Lower lobe of right lung (tissue), 2 donors: Measurements from ENCODE around the gene DGCR2. TPM values are rescaled to one million over a fixed set of nuclear protein-coding genes. Genes with fewer than 3 reads are reported as not detected.

Experiments
- ATAC-seq, 2 donors: fragments of 200-7000 bp; cut with Tn5 transposase; one replicate each; pipeline ENCODE4 v1.9.1; 2020 to 2022; ENCODE audit warnings: mild to moderate bottlenecking in 2 of 2, moderate library complexity in 2 of 2
- DNase-seq: peaks from one replicate; pipeline ENCODE4 v3.0.0-alpha.2; 2020
- H3K27ac ChIP-seq: fragments of 200-600 bp; one replicate; pipeline ENCODE4 v1.8.0; 2022
- H3K27me3 ChIP-seq: fragments of 200-600 bp; one replicate; pipeline ENCODE4 v1.8.0; 2022; ENCODE audit warnings: low read depth
- H3K36me3 ChIP-seq: fragments of 200-600 bp; one replicate; pipeline ENCODE4 v1.8.0; 2022; ENCODE audit warnings: mild to moderate bottlenecking
- H3K4me1 ChIP-seq: fragments of 200-600 bp; one replicate; pipeline ENCODE4 v1.8.0; 2022
- H3K4me3 ChIP-seq: fragments of 200-600 bp; one replicate; pipeline ENCODE4 v1.8.0; 2022; ENCODE audit warnings: mild to moderate bottlenecking
- H3K9me3 ChIP-seq: fragments of 200-600 bp; one replicate; pipeline ENCODE4 v1.8.0; 2022
- intact Hi-C: fragments of 100-400 bp; cut with DNase I; formaldehyde crosslinking; loops from one replicate; pipeline ENCODE4 v1.11.0; 2022
- total RNA-seq: library from RNA; stranded (reverse); fragmentation: NEBNext Ultra II Directional; extraction: Animal tissue kit (Norgen Biotek cat#: 25700); gene quantifications from one replicate; pipeline ENCODE4 v1.2.1, GENCODE V29; 2021
- TF ChIP-seq, protein P1 (sequence below): fragments of 200-600 bp; IDR thresholded peaks from one replicate; pipeline ENCODE4 v1.8.0; 2022; ENCODE audit warnings: antibody characterized with exemption, mild to moderate bottlenecking
- donor health status: DM: no; HTN: yes; CAD: no; lungs with severe emphysema.

Gene DGCR2
- total RNA-seq, 1 donor from 2014 or later, result 62.9 TPM

DNA sequence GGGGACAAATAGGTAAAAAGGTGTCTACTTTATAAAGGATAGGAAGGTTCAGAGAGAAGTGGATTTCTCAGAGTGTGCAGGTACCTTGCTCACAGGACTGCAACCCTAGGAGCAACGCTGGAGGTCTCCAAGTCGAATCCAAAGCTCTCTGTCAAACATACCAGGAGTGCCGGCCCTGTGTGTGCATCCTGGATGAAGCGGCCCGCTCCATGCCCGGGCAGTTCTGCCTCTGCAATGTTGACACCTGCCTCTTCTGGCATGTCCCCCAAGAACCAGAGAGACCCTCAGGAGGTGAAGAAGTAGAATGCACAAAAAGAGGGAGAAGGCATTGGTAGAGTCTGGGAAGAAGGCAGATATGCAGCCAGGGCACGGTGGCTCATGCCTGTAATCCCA, 5.8 kb upstream of the DGCR2 start:
- Histone ChIP-seq H3K4me1 (peaks cover 2% of the 10 kb centered on the region), H3K9me3 (no peaks in the 10 kb centered on the region), H3K27ac (no peak overlapping the region), H3K27me3 (no peaks in the 10 kb centered on the region), H3K4me3 (no peak overlapping the region), H3K36me3 (peaks cover 7% of the 10 kb centered on the region)
- DNase-seq (no peak), ATAC-seq (no peak)
- intact Hi-C loops, result no loop called here
- TF ChIP-seq, protein P1, sequence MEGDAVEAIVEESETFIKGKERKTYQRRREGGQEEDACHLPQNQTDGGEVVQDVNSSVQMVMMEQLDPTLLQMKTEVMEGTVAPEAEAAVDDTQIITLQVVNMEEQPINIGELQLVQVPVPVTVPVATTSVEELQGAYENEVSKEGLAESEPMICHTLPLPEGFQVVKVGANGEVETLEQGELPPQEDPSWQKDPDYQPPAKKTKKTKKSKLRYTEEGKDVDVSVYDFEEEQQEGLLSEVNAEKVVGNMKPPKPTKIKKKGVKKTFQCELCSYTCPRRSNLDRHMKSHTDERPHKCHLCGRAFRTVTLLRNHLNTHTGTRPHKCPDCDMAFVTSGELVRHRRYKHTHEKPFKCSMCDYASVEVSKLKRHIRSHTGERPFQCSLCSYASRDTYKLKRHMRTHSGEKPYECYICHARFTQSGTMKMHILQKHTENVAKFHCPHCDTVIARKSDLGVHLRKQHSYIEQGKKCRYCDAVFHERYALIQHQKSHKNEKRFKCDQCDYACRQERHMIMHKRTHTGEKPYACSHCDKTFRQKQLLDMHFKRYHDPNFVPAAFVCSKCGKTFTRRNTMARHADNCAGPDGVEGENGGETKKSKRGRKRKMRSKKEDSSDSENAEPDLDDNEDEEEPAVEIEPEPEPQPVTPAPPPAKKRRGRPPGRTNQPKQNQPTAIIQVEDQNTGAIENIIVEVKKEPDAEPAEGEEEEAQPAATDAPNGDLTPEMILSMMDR, result no peak

DNA sequence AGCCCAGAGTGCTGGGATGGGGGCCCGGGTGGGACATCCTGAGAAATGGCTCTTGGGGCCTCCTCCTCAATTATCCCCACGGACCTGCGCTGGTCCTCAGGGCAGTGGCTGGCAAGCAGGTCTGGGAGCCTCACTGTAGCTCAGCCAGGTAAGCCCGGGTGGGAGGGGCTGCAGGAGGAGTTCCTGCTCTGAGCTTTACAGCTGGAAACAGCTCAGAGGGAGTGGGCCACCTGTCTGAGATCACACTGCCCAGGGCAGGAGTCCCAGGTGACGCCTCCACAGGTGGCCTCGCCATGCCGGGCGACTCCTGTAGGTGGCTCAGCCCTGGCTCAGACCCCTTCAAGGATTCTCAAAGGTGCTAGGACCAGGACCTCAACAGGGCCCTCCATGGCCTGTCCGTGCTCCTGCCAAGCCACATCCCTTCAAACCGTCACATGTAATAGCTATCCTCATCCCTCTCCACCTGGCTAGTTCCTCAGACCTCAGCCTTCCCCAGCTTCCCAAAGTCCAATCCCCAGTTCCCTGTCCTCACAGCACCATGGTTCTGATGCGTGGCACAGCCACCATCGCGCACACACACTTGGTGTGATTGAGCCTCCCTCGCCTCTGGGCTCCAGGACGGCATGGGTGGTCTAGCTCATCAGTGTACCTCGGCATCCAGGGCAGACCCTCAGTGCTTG, 5.3 kb upstream of the DGCR2 start:
- no peaks in the 10 kb centered on the region for H3K27me3 ChIP-seq
- ATAC-seq, result no peak
- TF ChIP-seq, protein P1, result no peak
- peaks cover 6% of the 10 kb centered on the region for H3K4me1 ChIP-seq
- H3K4me3 ChIP-seq, result no peak overlapping the region
- intact Hi-C loops, result no loop called here
- H3K36me3 ChIP-seq, result peaks cover 2% of the 10 kb centered on the region
- no peak overlapping the region for H3K27ac ChIP-seq
- no peak for DNase-seq
- H3K9me3 ChIP-seq, result no peaks in the 10 kb centered on the region

DNA sequence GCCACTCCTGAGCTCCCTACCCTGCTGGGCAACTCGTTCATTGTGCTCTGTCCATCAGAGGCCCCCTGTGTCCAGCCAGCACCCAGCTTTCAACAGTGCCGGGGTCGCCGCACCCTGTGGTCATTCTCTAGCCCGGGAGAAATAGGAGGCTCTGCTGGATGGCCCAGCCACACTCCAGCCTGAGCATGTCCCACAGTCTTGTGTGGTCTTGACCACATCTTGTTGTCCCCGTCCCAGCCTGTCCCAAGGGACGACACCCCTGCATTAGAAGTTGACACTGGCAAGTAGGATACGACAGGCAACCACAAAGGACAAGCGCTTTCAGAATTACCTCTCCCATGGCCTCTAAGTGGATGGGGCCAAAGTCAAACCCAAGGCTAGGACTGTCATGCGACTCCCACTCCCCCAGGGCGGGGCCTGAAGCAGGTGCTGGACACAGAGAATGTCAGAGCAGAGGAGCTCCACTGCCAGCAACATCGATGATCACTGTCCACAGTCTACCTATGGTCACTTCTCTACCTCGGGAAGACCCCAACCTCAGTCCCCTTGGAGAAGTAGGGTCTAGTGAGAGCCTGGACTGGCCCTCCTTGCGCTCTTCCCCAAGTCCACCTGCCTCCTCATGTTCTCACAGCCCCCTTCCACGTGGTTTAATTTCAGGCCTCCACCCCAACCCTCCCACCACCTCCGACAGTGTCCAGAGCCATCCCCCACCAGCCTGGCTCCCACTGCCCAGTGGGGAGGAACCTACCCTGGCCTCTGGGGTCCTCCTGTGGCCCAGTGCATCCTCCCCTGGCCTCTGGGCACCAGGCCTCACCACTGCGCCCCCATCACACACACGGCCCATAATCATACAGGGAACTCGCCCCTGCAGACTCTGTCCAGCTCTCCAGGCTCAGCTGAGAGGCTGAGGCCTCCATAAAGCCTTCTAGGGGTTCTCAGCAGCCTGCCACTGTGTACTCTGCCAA, 4.4 kb upstream of the DGCR2 start:
- no peak for ATAC-seq
- no peak for DNase-seq
- H3K4me1 ChIP-seq, result peaks cover 6% of the 10 kb centered on the region
- H3K4me3 ChIP-seq, result no peak overlapping the region
- H3K27ac ChIP-seq, result no peak overlapping the region
- no peaks in the 10 kb centered on the region for H3K9me3 ChIP-seq
- intact Hi-C loops, result no loop called here
- TF ChIP-seq, protein P1, result no peak
- H3K36me3 ChIP-seq, result no peaks in the 10 kb centered on the region
- no peaks in the 10 kb centered on the region for H3K27me3 ChIP-seq

DNA sequence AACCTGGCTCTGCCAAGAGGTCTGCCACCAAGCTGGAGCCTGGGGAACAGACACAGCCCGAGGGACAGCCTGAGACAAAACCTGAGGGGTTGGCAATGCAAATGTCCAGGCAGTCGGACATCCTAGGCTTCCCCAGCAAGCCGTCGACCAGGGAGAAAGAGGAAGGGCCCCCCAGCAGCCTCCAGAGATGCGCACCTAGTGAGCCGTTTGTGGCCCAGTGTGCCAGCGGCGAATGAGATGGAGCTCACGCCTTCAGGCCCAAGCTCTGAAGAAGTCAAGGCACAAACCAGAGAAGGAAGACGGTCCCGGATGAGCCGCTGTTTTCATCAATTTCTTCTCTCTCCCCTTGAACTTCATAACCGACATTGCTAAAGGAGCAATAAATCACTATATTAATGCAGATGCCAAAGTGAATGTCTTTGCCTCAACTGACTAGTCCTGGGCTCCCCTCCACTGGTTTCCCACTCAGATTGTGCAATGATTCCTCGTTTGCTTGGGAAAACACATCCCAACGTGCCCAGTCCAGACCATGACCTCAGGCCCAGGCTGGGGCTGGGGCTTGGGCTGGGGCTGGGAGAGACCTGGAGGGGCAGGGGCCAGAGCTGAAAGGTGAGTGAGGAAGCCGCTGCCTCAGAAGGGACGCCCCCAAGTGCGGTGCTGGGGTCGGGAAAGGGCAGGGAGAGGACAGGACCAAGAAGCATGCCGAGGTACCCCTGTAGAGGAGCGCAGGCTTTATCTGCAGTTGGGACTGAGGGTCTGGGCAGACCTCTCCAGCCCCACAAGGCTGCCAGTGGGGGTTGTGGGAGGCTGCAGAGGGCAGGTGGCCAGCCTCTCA, 3.5 kb upstream of the DGCR2 start:
- H3K4me1 ChIP-seq, result peaks cover 12% of the 10 kb centered on the region
- H3K27ac ChIP-seq, result no peak overlapping the region
- no peak for DNase-seq
- no peak for ATAC-seq
- no peak overlapping the region for H3K4me3 ChIP-seq
- intact Hi-C loops, result no loop called here
- TF ChIP-seq, protein P1, result no peak
- no peaks in the 10 kb centered on the region for H3K9me3 ChIP-seq
- no peaks in the 10 kb centered on the region for H3K36me3 ChIP-seq
- no peaks in the 10 kb centered on the region for H3K27me3 ChIP-seq

DNA sequence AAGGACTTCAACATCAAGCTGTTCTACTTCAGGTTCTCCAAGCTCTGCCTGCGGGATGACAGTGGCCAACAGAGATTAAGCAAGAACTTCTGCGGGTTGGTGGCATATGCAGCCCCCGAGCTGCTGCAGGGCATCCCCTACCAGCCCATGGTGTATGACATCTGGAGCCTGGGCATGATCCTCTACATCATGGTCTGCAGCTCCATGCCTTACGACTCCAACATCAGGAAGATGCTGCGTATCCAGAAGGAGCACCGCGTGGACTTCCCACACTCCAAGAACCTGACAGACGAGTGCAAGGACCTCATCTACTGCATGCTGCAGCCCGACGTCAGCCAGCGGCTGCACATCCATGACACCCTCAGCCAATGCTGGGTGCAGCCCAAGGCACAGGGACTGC, 2.8 kb upstream of the DGCR2 start:
- intact Hi-C loops, result no loop called here
- TF ChIP-seq, protein P1, result no peak
- H3K27ac ChIP-seq, result no peak overlapping the region
- DNase-seq (no peak), ATAC-seq (no peak)
- H3K9me3 ChIP-seq, result no peaks in the 10 kb centered on the region
- H3K36me3 ChIP-seq, result no peaks in the 10 kb centered on the region
- peaks cover 19% of the 10 kb centered on the region for H3K4me1 ChIP-seq
- no peaks in the 10 kb centered on the region for H3K27me3 ChIP-seq
- H3K4me3 ChIP-seq, result no peak overlapping the region
